Fibroblast of the aortic adventitia (primary cell): Measurements from ENCODE around the gene SNX19. TPM values are rescaled to one million over a fixed set of nuclear protein-coding genes. Genes with fewer than 3 reads are reported as not detected.
A peak's percentile ranks its signal among the peaks of the same experiment; 100 is the strongest.

Experiments
- DNase-seq: peaks from one replicate; pipeline ENCODE4 v3.0.0-alpha.2; 2010; ENCODE audit warnings: low read depth
- H3K4me3 ChIP-seq: 2 replicates; pipeline ENCODE4 v1.5.1; 2011; ENCODE audit warnings: low read depth, mild to moderate bottlenecking, control low read depth, low read length, moderate library complexity
- total RNA-seq: library from RNA; depleted of rRNA; stranded (reverse); fragments of >200 nt; gene quantifications from 2 replicates; pipeline ENCODE4 v1.2.3, GENCODE V29; 2012; ENCODE audit warnings: low replicate concordance
- TF ChIP-seq, protein P1 (sequence below): IDR thresholded peaks from 2 replicates; pipeline ENCODE4 v1.5.1; 2011; ENCODE audit warnings: mild to moderate bottlenecking, low read length, control low read depth, inconsistent platforms; ENCODE audit not compliant: insufficient read depth

The SNX19 gene
- total RNA-seq, 1 donor, result 133 TPM

DNA sequence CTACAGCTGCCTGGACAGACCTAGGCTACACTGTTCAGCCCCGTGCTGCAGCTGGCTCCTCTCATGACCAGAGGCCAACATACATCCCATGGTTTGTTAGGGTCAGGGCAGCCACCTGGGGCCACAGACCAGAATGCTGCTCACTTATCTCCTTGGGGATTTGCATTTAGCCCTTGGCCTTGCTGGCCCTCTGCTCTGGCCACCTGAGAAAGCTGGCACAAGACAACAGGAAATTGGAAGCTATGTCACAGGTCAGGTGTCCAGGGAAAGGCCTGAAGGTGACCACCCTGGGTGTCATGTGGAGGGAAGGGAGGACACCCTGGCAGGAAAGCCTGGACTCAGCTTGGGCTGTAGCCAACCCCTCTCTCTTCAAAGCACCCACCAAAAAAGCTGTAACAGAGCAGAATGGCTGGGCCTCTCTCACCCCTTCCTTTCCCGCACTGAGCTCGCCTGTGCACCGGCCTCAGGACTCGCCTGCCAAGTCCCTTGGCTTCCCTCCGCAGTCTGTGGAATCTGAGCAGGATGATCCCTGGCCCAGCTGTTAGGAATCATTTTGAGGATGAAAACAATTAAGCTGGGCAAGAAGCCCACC lies 86.3 kb downstream of the SNX19 start:
- no peak overlapping the region for H3K4me3 ChIP-seq
- peak; percentile 72 for DNase-seq
- TF ChIP-seq, protein P1, sequence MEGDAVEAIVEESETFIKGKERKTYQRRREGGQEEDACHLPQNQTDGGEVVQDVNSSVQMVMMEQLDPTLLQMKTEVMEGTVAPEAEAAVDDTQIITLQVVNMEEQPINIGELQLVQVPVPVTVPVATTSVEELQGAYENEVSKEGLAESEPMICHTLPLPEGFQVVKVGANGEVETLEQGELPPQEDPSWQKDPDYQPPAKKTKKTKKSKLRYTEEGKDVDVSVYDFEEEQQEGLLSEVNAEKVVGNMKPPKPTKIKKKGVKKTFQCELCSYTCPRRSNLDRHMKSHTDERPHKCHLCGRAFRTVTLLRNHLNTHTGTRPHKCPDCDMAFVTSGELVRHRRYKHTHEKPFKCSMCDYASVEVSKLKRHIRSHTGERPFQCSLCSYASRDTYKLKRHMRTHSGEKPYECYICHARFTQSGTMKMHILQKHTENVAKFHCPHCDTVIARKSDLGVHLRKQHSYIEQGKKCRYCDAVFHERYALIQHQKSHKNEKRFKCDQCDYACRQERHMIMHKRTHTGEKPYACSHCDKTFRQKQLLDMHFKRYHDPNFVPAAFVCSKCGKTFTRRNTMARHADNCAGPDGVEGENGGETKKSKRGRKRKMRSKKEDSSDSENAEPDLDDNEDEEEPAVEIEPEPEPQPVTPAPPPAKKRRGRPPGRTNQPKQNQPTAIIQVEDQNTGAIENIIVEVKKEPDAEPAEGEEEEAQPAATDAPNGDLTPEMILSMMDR, result no peak

DNA sequence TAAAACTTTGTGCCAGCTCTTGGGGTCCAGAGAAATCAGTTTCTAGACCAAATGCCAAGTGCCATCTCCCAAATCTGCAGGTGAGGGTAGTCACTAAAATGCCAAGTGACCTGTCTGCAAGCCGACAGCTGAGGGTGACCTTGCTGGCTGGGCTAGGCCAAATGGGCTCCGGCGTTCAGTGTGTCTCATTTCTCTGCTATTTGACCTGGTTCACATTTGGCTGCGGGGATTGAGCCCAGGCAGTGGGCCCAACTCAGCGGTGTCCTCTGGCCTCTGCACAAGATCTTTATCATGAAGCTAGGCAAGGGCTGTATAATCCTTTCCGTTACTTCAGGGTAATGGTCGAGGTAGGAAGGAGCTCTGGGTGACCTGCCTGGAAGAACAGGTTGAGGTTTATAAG lies 87.5 kb downstream of the SNX19 start:
- no peak overlapping the region for H3K4me3 ChIP-seq
- TF ChIP-seq, protein P1, result no peak
- peak; percentile 62 for DNase-seq

DNA sequence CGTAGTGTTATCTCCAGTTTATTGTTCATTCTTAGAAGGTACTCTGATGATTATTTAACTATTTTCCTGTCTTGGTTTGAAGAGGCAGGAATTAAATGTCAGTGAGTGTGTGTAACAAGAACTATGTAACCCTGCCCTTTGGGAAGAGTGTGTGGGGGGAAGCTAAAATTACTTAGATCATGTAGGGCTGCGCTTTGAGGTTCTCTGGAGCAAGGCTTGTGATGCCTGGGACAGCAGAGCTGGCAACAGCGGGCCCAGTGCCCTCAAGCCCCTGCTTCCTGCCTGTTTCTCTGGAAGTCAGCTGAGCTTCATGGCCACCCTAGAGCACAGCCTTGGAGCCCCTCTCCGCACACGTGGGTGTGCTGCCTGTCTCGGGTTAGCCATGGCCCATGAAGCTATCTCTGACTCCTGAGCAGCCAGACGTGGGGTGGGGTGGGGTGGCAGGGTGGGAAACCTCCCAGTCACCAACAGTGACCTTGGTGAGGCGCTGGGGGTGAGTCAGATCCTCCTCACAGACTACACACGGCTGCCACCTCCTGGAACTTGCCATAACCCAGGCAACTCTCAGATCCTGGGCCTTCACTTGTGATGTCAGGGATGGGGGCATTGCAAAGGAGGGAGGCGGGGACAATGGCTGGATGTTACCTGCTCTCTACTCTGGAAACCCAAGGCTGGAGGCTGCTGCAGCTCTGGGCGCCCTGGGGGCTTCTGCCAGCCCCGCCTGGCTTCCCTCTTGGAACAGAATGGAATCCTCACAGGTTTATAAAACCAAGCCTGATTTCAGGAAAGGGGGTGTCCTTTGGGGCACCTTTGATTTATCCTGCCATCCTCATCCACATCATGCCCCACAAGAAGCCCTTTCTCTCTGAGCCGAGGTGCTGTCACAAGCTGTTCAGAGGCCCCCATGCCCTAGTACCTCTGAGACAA lies 88.6 kb downstream of the SNX19 start:
- peak; percentile 84 for DNase-seq
- TF ChIP-seq, protein P1, result peak; percentile 76
- no peak overlapping the region for H3K4me3 ChIP-seq

DNA sequence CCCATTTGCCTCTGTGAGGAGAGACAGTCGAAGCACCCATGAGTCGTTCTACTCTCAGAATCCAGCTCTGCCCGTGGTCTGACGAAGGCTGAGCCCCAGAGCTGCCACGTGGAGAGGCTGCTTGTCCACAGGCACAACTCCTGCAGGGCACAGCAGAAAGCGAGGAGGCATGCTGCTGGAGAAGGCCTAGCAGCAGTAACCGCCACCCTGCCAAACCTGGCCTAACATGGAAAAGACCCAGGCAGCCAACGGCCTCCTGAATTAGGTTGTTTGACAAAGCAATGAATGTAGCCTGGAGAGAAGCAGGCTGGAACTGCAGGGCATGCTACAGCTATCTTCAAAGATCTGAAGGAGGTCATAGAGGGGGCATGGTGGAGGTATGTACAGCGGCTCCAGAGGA lies 89.7 kb downstream of the SNX19 start:
- TF ChIP-seq, protein P1, result no peak
- no peak for DNase-seq
- no peak overlapping the region for H3K4me3 ChIP-seq

DNA sequence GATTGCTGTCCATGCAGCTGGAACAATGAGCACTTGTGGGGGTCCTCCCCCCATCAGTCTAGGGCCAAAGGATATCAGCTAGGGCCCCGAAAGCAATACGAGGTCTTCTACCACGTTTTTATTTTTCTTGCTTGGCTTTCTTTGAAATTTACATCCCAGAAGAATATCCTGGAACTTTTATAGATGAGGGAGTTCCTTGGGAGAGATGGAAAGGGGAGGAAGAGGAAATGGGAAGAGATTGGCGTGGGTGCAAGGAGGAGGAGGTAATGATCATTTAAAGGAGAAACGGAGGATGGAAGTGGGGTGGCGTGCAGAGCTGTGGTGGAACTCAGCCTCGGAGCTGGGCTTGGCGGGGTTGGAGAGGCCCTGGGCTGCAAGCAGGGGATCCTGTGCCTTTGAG lies 90.3 kb downstream of the SNX19 start:
- TF ChIP-seq, protein P1, result no peak
- H3K4me3 ChIP-seq, result no peak overlapping the region
- DNase-seq, result no peak

DNA sequence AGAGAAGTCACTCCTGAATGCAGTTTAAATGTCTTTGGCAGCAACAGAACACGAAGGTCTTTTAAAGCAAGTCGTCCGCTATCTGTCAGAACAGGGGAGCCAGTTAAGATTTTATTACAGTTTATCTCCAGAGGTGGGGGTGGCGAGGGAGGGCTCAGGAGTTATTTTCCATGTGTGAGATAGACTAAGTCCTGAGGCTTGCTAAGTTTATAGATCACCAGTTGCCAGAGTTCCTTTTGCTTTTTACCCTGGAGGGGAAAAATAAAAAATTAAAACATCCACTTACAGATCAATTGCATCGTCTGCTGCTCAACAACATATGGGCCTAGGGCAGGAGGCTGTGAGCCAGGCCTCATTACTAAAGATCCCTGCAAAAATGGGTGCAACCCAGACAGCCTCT lies 90.7 kb downstream of the SNX19 start:
- H3K4me3 ChIP-seq, result no peak overlapping the region
- DNase-seq, result peak; percentile 64
- TF ChIP-seq, protein P1, result no peak
